Coronary artery (tissue), 2 donors: ENCODE results near the gene PRR12.

Experiments used
- DNase-seq: peaks from one replicate; pipeline ENCODE4 v3.0.0-alpha.2; 2017; ENCODE audit warnings: low spot score
- H3K27ac ChIP-seq, 2 donors: fragments of 200-600 bp; sonication (generic); one replicate each; pipeline ENCODE4 v1.5.1; 2016 to 2019
- H3K4me3 ChIP-seq: fragments of 200-600 bp; sonication (generic); 2 replicates; pipeline ENCODE4 v1.5.1; 2016; ENCODE audit warnings: mild to moderate bottlenecking, moderate library complexity
- TF ChIP-seq, protein P1 (sequence below): fragments of 200-600 bp; sonication (generic); IDR thresholded peaks from one replicate; pipeline ENCODE4 v1.5.1; 2019; ENCODE audit warnings: antibody characterized with exemption

Gene PRR12

DNA sequence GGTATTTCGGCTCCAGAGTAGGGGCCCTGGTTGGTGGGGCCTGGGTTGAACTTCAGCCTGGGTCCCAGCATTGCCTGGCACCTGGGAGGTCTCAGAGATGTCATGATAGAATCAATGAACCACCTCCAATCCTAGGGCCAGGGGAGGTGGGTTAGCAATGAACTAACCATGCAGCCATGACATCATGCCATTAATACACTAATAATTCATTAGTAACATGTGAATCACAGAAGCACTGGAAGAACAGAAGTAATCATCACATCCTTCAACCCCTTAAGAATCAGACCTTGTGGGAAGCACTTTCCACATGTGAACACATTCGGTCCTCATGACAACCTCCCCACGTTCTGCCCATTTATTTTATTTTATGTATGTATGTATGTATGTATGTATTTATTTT, 17.6 kb upstream of the PRR12 start:
- TF ChIP-seq, protein P1, sequence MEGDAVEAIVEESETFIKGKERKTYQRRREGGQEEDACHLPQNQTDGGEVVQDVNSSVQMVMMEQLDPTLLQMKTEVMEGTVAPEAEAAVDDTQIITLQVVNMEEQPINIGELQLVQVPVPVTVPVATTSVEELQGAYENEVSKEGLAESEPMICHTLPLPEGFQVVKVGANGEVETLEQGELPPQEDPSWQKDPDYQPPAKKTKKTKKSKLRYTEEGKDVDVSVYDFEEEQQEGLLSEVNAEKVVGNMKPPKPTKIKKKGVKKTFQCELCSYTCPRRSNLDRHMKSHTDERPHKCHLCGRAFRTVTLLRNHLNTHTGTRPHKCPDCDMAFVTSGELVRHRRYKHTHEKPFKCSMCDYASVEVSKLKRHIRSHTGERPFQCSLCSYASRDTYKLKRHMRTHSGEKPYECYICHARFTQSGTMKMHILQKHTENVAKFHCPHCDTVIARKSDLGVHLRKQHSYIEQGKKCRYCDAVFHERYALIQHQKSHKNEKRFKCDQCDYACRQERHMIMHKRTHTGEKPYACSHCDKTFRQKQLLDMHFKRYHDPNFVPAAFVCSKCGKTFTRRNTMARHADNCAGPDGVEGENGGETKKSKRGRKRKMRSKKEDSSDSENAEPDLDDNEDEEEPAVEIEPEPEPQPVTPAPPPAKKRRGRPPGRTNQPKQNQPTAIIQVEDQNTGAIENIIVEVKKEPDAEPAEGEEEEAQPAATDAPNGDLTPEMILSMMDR: no peak
- no peak for DNase-seq
- no peak overlapping the region for H3K27ac ChIP-seq
- no peak overlapping the region for H3K4me3 ChIP-seq

DNA sequence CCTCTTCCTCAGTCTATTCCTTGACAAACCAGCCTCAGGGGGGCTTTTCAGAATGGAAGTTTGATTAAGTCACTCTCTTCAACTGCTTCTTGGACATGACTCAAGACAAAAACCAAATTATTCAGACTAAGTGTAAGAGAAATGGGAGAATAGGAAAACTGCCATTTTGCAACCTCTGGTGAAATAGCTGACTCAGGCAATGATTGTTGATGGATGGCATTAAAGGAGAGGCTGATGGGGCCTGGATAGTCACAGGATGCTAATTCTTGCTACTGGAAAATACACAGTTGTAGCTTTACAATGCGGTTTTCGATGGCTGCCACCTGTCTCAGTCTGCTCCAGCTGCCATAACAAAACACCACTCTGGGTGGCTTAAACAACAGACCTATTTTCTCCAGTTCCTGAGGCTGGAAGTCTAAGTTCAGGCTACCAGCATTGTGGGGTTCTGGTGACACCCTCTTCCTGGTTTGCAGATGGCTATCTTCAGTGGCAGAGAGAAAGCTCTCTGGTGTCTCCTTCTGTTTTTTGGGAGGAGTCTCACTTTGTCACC, 16.7 kb upstream of the PRR12 start:
- H3K27ac ChIP-seq: no peak overlapping the region
- H3K4me3 ChIP-seq: no peak overlapping the region
- TF ChIP-seq, protein P1: no peak
- DNase-seq: no peak

DNA sequence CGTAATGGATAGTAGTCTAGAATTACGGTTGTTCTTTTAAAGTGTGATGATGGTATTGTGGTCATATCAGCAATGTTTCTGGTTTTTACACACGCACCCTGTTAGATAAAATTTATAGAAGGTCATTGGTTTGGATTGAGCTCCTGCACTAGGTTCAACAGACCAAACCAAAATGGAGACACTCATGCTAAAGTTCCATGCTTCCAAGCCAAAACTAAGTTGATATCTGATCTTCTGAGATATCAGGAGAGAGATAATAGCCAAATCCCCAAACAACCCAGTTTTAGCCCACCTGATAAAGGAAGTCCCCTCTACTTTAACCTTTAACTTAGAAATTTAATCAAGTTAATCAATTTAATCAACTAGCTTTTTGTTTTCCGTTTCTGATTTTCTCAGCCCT, 11.8 kb upstream of the PRR12 start:
- Histone ChIP-seq H3K27ac (no peak overlapping the region), H3K4me3 (peak overlapping the region; percentile 91)

DNA sequence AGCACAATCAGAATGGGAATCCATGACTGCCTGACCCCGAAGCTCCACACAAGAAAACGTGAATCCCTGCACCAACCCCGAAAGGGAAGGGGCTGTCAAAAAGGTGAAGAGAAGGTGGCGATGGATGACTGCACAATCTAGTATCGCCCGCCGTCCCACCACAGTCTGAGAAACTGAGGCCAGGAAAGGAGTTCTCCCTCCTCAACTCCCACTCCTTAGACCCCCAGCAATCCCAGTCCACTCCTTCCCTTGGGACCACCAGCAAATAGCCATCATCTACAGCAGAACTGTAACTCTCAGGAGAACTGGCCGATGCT, 11.1 kb upstream of the PRR12 start:
- DNase-seq: no peak
- Histone ChIP-seq H3K4me3 (peak overlapping the region; percentile 91), H3K27ac (peak overlapping the region in 1 of 2 donors; percentile 90)
- TF ChIP-seq, protein P1: no peak

More for the DNA sequence above, 11.8 kb upstream of the PRR12 start:
- TF ChIP-seq, protein P1: no peak
- no peak for DNase-seq

DNA sequence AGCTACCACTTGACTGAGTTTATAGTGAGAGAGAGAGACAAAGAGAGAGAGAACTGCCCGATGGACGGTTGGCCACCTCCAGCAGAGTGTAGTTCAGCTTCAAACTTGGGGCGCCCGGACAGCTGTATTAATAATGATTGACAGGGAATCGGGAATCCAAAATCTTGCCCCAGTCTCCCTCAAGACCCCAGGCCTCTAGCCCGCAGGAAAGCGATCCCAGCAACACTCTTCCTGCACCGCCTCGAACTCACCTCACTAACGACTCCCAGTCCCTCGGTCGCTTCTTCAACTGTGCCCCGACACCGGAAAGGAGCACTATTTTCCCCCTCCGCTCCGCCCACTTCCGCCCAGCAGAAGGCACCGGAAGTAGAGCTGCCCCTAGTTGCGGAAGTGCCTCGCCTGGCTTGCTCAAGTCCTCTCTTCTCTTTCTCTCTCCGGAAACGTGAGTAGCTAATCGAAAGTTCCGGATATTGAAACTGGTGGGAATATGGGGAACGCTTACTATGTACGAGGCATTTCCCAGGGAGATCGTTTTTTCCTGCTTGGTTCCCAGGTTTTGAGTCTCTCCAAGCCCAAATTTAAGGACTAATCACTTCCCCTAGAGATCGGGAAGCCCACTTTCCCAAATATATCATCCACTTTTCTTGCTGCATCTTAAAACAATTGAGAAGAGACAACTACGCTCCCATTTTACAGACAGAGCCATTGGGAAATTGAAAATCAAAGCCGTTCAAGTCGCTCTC, 10.5 kb upstream of the PRR12 start, which contains the start of gene NOSIP:
Gene NOSIP (minus strand): TSS at position 293 of the 743 bp plus-strand sequence. CDS start 19,865 bp downstream, outside the sequence.
- DNase-seq: peak; percentile 96
- Histone ChIP-seq H3K4me3 (peak within 1 kb of the TSS; percentile 91), H3K27ac (peak within 1 kb of the TSS in 1 of 2 donors; percentile 90)
- TF ChIP-seq, protein P1: no peak

DNA sequence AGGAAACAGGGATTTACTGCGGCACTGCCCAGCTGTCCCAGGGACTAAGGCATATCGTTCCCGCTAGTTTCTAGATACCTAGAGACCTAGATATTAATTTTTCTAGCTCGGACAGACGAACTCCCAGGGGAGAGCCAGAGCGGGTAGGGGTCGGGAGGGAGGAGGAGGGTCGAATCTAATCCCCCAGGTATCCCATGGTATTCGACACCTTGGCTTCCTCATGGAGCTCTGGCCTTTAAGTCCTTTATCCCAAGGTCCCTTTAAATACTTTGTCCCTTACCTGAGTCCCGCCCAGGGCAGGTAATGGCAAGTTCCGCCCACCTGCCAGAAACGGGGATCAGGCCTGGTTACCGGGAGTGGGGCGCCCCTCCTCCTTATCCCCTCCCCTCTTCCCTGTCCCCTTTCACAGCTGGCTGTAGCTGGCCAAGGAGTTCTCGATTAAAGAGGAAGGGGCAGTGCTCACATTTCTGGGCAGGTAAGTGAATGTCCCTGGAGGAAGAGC, 9.9 kb upstream of the PRR12 start, which contains the start of gene PRRG2:
Gene PRRG2 (plus strand): TSS at position 310 of the 502 bp plus-strand sequence. CDS start 1,904 bp downstream, outside the sequence.
- peak within 1 kb of the TSS in 1 of 2 donors; percentile 90 for H3K27ac ChIP-seq
- DNase-seq: no peak
- TF ChIP-seq, protein P1: no peak
- H3K4me3 ChIP-seq: peak within 1 kb of the TSS; percentile 91
